SIG-M5 (cell line): ENCODE results near the gene GDPD3.

Experiments used
- DNase-seq: peaks from one replicate; lab custom pipeline; 2025; lab: John Stamatoyannopoulos, UW

The GDPD3 gene

DNA sequence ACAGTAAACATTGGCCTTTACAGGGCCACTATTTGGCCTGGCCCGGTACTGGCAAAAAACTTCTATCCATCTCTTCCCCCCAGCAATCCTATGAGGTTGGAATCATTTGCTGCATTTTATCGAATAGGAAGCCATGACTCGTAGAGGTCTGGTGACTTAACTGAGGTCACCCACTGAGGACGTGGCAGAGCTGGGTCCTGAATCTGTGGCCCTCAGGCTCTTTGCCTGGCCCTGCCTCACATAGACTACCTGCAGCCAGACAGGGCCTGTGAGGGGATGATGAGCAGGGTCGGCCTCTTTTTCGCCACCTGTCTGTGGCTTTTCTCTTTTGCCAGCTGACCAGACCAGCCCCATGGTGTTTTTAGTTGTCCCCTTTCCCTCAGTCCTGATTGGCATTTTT, 35.7 kb downstream of the GDPD3 start:
- no peak for DNase-seq

DNA sequence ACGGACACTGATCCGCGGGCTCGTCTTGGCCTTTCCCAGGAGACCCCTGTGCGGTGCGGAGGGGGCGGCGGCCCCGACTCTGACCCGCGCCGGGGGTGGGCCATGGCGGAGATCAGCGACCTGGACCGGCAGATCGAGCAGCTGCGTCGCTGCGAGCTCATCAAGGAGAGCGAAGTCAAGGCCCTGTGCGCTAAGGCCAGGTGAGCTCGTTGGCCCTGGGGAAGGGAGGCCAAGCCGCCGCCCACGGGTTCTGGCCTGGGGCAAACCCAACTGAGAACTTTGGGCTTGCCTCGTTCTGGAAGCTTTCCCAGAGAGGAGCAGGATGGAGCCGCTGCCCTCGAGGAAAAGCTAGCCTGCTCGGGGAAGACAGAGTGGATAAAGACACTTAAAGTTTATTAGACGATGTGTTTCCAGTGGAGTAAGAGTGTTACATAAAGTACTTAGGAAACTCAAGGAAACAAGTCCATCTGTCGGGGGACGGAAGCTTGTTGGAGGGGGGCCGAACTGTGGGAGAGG, 37.0 kb downstream of the GDPD3 start:
- DNase-seq = no peak

DNA sequence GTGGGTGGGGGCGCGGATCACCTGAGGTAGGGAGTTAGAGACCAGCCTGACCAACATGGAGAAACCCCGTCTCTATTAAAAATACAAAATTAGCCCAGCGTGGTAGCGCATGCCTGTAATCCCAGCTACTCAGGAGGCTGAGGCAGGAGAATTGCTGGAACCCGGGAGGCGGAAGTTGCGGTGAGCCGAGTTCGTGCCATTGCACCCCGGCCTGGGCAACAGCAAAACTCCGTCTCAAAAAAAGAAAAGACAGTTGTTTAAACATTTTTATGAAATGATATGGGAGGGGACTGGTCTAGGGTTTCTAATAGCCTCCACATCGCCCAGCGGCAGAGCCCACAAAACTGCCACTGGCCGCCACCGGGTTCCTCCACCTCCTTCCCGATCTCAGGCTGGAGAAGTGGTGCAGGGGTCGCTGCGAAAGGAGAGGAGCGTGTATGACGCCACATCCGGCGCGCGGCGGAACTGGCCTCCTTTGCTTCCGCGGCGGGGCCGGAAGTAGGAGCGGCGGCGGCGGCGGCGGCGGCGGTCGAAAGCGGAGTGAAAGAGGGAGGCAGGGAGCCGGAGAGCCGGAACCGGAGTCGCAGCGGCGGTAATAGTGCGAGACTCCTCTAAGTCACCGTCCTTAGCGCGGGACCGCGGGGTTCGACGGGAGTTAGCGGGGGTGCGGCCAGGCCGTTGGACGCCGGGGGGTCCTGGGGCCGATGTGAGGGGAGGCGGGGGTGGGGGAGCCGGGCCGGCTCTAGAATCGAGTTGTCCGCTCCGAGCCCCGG, 37.6 kb downstream of the GDPD3 start, which contains the start of gene PPP4C:
Gene PPP4C, plus strand, starts transcription at position 492 of the 773 bp plus-strand sequence. CDS start 384 bp downstream, outside the sequence.
- DNase-seq = peak; percentile 38

- no peak for DNase-seq
Observed at GRCh38 chr16:30070490-30070889, 42.8 kb downstream of the GDPD3 start.

DNA sequence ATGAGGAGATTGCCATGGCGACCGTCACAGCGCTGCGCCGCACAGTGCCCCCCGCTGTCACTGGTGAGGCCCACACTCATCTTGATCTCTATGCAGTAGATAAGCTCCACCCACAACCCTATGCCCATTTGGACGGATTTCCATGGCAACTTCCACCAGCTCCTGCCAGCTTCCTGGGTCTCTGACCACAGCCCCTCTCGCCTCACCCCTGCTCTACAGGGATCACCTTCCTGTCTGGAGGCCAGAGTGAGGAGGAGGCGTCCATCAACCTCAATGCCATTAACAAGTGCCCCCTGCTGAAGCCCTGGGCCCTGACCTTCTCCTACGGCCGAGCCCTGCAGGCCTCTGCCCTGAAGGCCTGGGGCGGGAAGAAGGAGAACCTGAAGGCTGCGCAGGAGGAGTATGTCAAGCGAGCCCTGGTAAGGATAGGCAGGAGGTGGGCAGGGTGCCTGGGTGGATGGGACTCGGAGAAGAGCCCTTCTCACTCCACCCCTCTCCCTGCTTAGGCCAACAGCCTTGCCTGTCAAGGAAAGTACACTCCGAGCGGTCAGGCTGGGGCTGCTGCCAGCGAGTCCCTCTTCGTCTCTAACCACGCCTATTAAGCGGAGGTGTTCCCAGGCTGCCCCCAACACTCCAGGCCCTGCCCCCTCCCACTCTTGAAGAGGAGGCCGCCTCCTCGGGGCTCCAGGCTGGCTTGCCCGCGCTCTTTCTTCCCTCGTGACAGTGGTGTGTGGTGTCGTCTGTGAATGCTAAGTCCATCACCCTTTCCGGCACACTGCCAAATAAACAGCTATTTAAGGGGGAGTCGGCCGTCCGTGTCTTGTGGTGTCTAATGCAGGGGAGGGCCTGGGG, 43.5 kb downstream of the GDPD3 start:
- no peak for DNase-seq

GRCh38 chr16:30068750-30069610, 44.4 kb downstream of the GDPD3 start:
- no peak for DNase-seq

DNA sequence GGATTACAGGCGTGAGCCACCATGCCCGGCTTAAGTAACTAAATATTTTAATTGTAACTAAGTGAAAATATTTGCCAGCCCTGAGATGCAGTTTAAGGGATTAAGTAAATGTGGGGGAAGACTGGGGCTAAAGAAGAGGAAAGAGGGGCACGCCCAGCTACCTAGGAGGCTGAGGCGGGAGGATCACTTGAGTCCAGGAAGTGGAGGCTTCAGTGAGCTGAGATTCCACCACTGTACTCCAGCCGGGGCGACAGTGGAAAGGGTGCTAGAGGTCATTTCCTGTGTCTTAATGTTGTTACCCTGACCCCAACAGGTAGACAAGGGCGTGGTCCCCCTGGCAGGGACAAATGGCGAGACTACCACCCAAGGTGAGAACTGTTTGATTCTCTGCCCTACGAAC, 45.0 kb downstream of the GDPD3 start:
- no peak for DNase-seq

DNA sequence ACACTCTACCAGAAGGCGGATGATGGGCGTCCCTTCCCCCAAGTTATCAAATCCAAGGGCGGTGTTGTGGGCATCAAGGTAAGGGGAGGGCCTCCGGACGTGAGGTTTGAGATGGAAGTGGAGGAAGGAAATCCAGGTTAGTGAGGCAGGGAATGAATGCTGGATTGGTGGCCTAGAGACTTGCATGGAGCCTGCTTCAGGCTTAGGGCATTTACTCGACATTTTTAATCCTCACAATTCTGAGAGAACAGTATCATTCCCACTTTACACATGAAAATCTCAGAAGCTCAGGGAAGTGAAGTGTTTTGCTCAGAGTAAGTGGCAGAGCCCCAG, 45.8 kb downstream of the GDPD3 start:
- no peak for DNase-seq

GRCh38 chr16:30066761-30067583, 46.4 kb downstream of the GDPD3 start:
- no peak for DNase-seq

- no peak for DNase-seq
Observed at GRCh38 chr16:30065943-30066760, 47.2 kb downstream of the GDPD3 start.

DNA sequence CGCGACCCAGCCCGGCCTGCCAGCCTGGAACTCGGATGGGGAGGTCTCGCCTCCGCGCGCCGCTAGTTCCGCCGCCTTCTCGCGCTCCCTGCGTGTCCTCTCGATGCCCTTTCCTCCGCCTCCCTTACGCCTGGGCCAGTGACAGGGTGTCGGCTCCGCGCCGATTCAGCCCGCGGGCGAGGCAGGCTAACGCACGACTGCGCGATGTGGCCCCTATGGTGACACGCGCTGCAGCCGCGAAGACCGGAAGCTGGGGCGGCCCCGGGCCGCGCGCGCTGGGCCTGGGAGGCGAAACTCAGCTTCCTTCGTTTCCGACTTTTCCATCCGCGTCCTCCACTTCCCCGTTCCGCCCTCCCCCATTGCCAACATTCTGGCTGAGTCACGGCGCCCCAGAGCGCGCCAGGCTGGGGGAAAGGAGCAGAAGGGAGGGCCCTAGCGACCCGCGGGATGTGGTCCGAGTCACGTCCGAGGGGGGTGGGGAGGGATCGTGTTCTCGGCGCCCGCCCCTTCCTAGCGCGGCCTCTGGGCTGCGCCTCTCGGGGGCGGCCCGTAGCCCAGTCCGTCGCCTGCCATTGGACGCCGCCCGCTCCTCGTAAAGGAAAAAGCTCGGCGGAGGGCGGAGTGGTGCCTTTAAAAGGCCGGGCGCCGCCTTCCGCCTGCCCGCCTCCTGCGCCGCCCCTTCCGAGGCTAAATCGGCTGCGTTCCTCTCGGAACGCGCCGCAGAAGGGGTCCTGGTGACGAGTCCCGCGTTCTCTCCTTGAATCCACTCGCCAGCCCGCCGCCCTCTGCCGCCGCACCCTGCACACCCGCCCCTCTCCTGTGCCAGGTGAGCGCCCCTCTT, 48.0 kb downstream of the GDPD3 start, which contains the start of gene ALDOA:
Gene ALDOA, plus strand, starts transcription at position 659 of the 841 bp plus-strand sequence. CDS start 1,138 bp downstream, outside the sequence.
- peak; percentile 85 for DNase-seq

- no peak for DNase-seq
Observed at GRCh38 chr16:30064729-30065101, 48.6 kb downstream of the GDPD3 start.

DNA sequence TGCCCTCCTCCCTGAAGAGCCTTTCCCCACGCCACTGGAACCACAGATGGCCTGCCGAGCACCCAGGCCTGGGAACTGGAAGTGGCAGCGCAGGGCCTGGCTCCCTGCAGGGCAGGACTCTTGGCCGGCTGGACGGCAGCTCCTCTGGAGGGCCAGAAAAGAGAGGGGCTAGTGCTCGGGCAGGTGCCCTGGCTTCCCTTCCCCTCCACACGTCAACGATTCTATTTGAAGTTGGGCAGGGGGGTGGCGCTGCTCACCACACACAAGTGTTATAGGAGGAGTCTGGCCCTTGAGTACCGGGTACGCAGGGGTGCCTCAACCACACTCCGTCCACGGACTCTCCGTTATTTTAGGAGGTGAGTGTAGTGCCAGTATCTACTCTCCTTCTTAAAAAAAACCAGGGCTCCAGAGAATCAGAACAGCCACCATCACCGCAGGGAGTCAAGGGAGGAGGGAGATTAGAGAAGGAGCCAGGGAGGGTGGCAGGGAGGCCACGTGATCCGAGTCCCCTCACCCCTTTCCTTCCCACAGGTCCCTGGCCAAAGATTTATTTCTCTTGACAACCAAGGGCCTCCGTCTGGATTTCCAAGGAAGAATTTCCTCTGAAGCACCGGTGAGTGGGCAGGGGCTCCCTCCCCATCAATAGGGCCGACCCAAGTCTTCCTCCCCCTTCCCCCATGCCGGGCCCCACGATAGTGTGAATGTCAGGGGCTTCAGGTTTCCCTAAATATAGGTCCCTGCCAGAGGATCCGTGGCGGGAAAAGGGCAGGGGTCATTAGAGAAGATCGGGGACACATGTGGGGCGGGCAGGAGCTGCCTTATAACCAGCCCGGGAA, 49.2 kb downstream of the GDPD3 start:
- DNase-seq = no peak

GRCh38 chr16:30063278-30063892, 50.0 kb downstream of the GDPD3 start:
- DNase-seq = no peak

GRCh38 chr16:30060836-30061554, 52.3 kb downstream of the GDPD3 start:
- DNase-seq = no peak

DNA sequence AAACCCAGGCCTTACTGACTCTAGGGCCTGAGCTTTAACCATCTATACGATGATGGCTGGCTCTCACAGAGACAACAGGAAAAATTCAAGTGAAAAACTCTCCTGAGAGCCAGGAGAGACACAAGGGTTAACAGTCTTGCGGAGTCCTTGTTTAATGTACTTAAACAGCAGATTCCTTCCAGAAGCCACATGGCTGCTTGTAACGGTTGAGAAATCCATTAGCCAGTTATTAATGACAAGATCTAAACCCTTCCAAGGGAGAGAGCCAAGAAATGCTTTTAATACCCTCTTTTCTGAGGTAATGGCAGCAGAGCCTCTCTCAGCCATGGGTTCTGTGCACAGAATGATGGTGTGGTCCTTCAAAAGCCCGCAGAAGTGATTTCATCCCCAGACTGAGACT, 53.0 kb downstream of the GDPD3 start:
- no peak for DNase-seq

GRCh38 chr16:30054959-30055553, 58.3 kb downstream of the GDPD3 start:
- no peak for DNase-seq
